Stimulated activated CD8-positive, alpha-beta memory T cell treated with anti-CD3 and anti-CD28 coated beads, Interleukin-15, amount 100 ng/mL, for 48 hours (primary cell): ENCODE data around the gene LRRC61.

ENCODE experiments used
- DNase-seq, 2 donors: peaks; one replicate each; pipeline ENCODE4 v3.0.0-alpha.2; 2020; ENCODE audit warnings: low read depth in 2 of 2

LRRC61 gene

GRCh38 chr7:150330211-150330885, 7.2 kb downstream of the LRRC61 start:
- no peak for DNase-seq

- DNase-seq: no peak
These were observed 9.9 kb downstream of the LRRC61 start for GRCh38 chr7:150332852-150333635.

- no peak for DNase-seq
These were observed 10.5 kb downstream of the LRRC61 start for GRCh38 chr7:150333659-150334058.

GRCh38 chr7:150334108-150334507, 11.0 kb downstream of the LRRC61 start:
- DNase-seq: no peak

GRCh38 chr7:150335108-150335773, 12.1 kb downstream of the LRRC61 start:
- DNase-seq: no peak

GRCh38 chr7:150335774-150336112, 12.6 kb downstream of the LRRC61 start:
- no peak for DNase-seq

GRCh38 chr7:150336746-150337145, 13.6 kb downstream of the LRRC61 start:
- DNase-seq: no peak

- no peak for DNase-seq
These were observed 14.0 kb downstream of the LRRC61 start for GRCh38 chr7:150337179-150337578.

GRCh38 chr7:150337659-150338081, 14.5 kb downstream of the LRRC61 start:
- no peak for DNase-seq

- DNase-seq: no peak
These were observed 15.1 kb downstream of the LRRC61 start for GRCh38 chr7:150338166-150338829.

- no peak for DNase-seq
These were observed 16.3 kb downstream of the LRRC61 start for GRCh38 chr7:150339409-150339809.

- DNase-seq: no peak
These were observed 17.0 kb downstream of the LRRC61 start for GRCh38 chr7:150340024-150340749.

GRCh38 chr7:150340875-150341262, 17.7 kb downstream of the LRRC61 start:
- no peak for DNase-seq

GRCh38 chr7:150341263-150342120, 18.3 kb downstream of the LRRC61 start, which contains the start of gene RARRES2:
RARRES2 (minus strand) TSS chr7:150341629; CDS start chr7:150340609, 1,020 bp downstream.
- DNase-seq: no peak

- no peak for DNase-seq
These were observed 18.9 kb downstream of the LRRC61 start for GRCh38 chr7:150342121-150342408.

- DNase-seq: no peak
These were observed 20.1 kb downstream of the LRRC61 start for GRCh38 chr7:150343225-150343624.

- no peak for DNase-seq
These were observed 21.1 kb downstream of the LRRC61 start for GRCh38 chr7:150344299-150344698.

- DNase-seq: no peak
These were observed 21.9 kb downstream of the LRRC61 start for GRCh38 chr7:150345012-150345411.

- no peak for DNase-seq
These were observed 23.8 kb downstream of the LRRC61 start for GRCh38 chr7:150346922-150347321.

- no peak for DNase-seq
These were observed 28.5 kb downstream of the LRRC61 start for GRCh38 chr7:150351587-150352194.
